ENCODE results near the gene RLBP1. TPM values are rescaled to one million over a fixed set of nuclear protein-coding genes. Genes with fewer than 3 reads are reported as not detected.

RLBP1 gene
- total and polyA plus RNA-seq, 9 of the 15 experiments (the other 6 are each of a cell fraction or from before 2014, with no cell fraction given): 0.05 TPM; not detected in 8

- TF ChIP-seq CTCF (IDR thresholded peaks at IDR 0.05 in 2 of 3, conservative IDR thresholded peaks at IDR 0.05 in 1 of 3; ENCODE audit: insufficient read depth in 2 of 3, low read depth in 1 of 3, low read length in 3 of 3): peak; percentile 94 to 98 (median 95)
- TF ChIP-seq CBX8 (IDR thresholded peaks at IDR 0.05; ENCODE audit: borderline replicate concordance, extremely low read depth, low read depth, low read length, poor library complexity, severe bottlenecking): no peak
- TF ChIP-seq ZNF764 (CRISPR knock-in tag; IDR thresholded peaks at IDR 0.05; ENCODE audit: low read depth): 0 out of 2 replicates have a peak, but pooled peaks have one; percentile 8
- TF ChIP-seq OTX1 (CRISPR knock-in tag; IDR thresholded peaks at IDR 0.05): no peak
- no peak for TF ChIP-seq ZNF766 (CRISPR knock-in tag; conservative IDR thresholded peaks at IDR 0.05)
- no peak for TF ChIP-seq CBFB (CRISPR knock-in tag; IDR thresholded peaks at IDR 0.05)
- no peak for TF ChIP-seq STAT5B (CRISPR knock-in tag; IDR thresholded peaks at IDR 0.05)
- TF ChIP-seq MLLT1 (IDR thresholded peaks at IDR 0.05): no peak
- no peak for TF ChIP-seq MCM5 (IDR thresholded peaks at IDR 0.05; ENCODE audit: low read depth)
- TF ChIP-seq HMG20B (CRISPR knock-in tag; IDR thresholded peaks at IDR 0.05): no peak
- peak; percentile 23; the same call in 1 of the 2 replicates for TF ChIP-seq TFAP4 (CRISPR knock-in tag; IDR thresholded peaks at IDR 0.05; ENCODE audit: borderline replicate concordance)
- TF ChIP-seq PKNOX1 (IDR thresholded peaks at IDR 0.05): no peak
- TF ChIP-seq TCF3 (CRISPR knock-in tag; IDR thresholded peaks at IDR 0.05): no peak
- no peak for TF ChIP-seq CREB3 (tag; conservative IDR thresholded peaks at IDR 0.05; ENCODE audit: low read depth)
- TF ChIP-seq PRDM10 (IDR thresholded peaks at IDR 0.05; ENCODE audit: partially characterized antibody): peak; percentile 69
Measured at GRCh38 chr15:89206908-89207331, 14.5 kb downstream of the RLBP1 start (continued).

Measured in K562 (cell line).